Stimulated activated memory B cell treated with anti-CD40 and anti-IgM and Interleukin-4, amounts not matched to agents 10 μg/mL and 1 μg/mL and 100 μg/mL, for 72 hours (primary cell): Measurements from ENCODE around the gene CCND3.

Experiments
- ATAC-seq: fragments of 150-1000 bp; cut with Tn5 transposase; 2 replicates; pipeline ENCODE4 v1.10.0; 2021
- H3K27ac Mint-ChIP-seq: one replicate; pipeline ENCODE4 v1.8.0; 2022; ENCODE audit warnings: mild to moderate bottlenecking, mixed read lengths
- H3K27me3 Mint-ChIP-seq: one replicate; pipeline ENCODE4 v1.8.0; 2022; ENCODE audit warnings: mixed read lengths
- H3K36me3 Mint-ChIP-seq: one replicate; pipeline ENCODE4 v1.8.0; 2022; ENCODE audit warnings: mixed read lengths
- H3K4me1 Mint-ChIP-seq: one replicate; pipeline ENCODE4 v1.8.0; 2022; ENCODE audit warnings: mixed read lengths
- H3K4me3 Mint-ChIP-seq: one replicate; pipeline ENCODE4 v1.8.0; 2022; ENCODE audit warnings: mild to moderate bottlenecking, moderate library complexity, mixed read lengths
- H3K9me3 Mint-ChIP-seq: one replicate; pipeline ENCODE4 v1.8.0; 2022; ENCODE audit warnings: mixed read lengths

Gene CCND3

GRCh38 chr6:41917528-41917927 lies 24.1 kb downstream of the CCND3 start:
- Mint-ChIP-seq H3K27ac (no peak overlapping the region), H3K4me3 (no peak overlapping the region), H3K36me3 (peaks cover 15% of the 10 kb centered on the region), H3K27me3 (no peaks in the 10 kb centered on the region), H3K4me1 (peaks cover 33% of the 10 kb centered on the region), H3K9me3 (no peaks in the 10 kb centered on the region)
- no peak for ATAC-seq

- H3K27ac Mint-ChIP-seq, result no peak overlapping the region
- ATAC-seq, result no peak
- no peaks in the 10 kb centered on the region for H3K9me3 Mint-ChIP-seq
- H3K36me3 Mint-ChIP-seq, result peaks cover 15% of the 10 kb centered on the region
- peaks cover 11% of the 10 kb centered on the region for H3K4me1 Mint-ChIP-seq
- no peaks in the 10 kb centered on the region for H3K27me3 Mint-ChIP-seq
- no peak overlapping the region for H3K4me3 Mint-ChIP-seq
Measured at GRCh38 chr6:41914869-41915530, 26.6 kb downstream of the CCND3 start.

GRCh38 chr6:41914343-41914742 lies 27.3 kb downstream of the CCND3 start:
- peaks cover 15% of the 10 kb centered on the region for H3K36me3 Mint-ChIP-seq
- no peak for ATAC-seq
- no peaks in the 10 kb centered on the region for H3K9me3 Mint-ChIP-seq
- peaks cover 7% of the 10 kb centered on the region for H3K4me1 Mint-ChIP-seq
- H3K27me3 Mint-ChIP-seq, result no peaks in the 10 kb centered on the region
- no peak overlapping the region for H3K4me3 Mint-ChIP-seq
- H3K27ac Mint-ChIP-seq, result no peak overlapping the region

- H3K36me3 Mint-ChIP-seq, result peaks cover 38% of the 10 kb centered on the region
- no peak overlapping the region for H3K4me3 Mint-ChIP-seq
- H3K27me3 Mint-ChIP-seq, result no peaks in the 10 kb centered on the region
- no peaks in the 10 kb centered on the region for H3K9me3 Mint-ChIP-seq
- no peak for ATAC-seq
- peaks cover 7% of the 10 kb centered on the region for H3K4me1 Mint-ChIP-seq
- H3K27ac Mint-ChIP-seq, result no peak overlapping the region
Measured at GRCh38 chr6:41909727-41910126, 31.9 kb downstream of the CCND3 start.

- H3K4me3 Mint-ChIP-seq, result no peak overlapping the region
- H3K9me3 Mint-ChIP-seq, result no peaks in the 10 kb centered on the region
- peaks cover 14% of the 10 kb centered on the region for H3K36me3 Mint-ChIP-seq
- no peaks in the 10 kb centered on the region for H3K4me1 Mint-ChIP-seq
- no peaks in the 10 kb centered on the region for H3K27me3 Mint-ChIP-seq
- ATAC-seq, result no peak
- H3K27ac Mint-ChIP-seq, result no peak overlapping the region
Measured at GRCh38 chr6:41901882-41902519, 39.6 kb downstream of the CCND3 start.

- Mint-ChIP-seq H3K4me1 (peaks cover 7% of the 10 kb centered on the region), H3K27ac (no peak overlapping the region), H3K9me3 (no peaks in the 10 kb centered on the region), H3K36me3 (peaks cover 14% of the 10 kb centered on the region), H3K27me3 (no peaks in the 10 kb centered on the region), H3K4me3 (no peak overlapping the region)
- no peak for ATAC-seq
Measured at GRCh38 chr6:41900861-41901260, 40.7 kb downstream of the CCND3 start.

GRCh38 chr6:41896281-41896680 lies 45.3 kb downstream of the CCND3 start:
- peaks cover 9% of the 10 kb centered on the region for H3K4me1 Mint-ChIP-seq
- no peak for ATAC-seq
- no peak overlapping the region for H3K27ac Mint-ChIP-seq
- H3K27me3 Mint-ChIP-seq, result no peaks in the 10 kb centered on the region
- no peak overlapping the region for H3K4me3 Mint-ChIP-seq
- H3K36me3 Mint-ChIP-seq, result no peaks in the 10 kb centered on the region
- no peaks in the 10 kb centered on the region for H3K9me3 Mint-ChIP-seq

GRCh38 chr6:41895300-41896233 lies 46.0 kb downstream of the CCND3 start, which contains the start of gene USP49:
TSS of gene USP49 (minus strand) at chr6:41895375. CDS start at chr6:41806983, 88,392 bp downstream.
- Mint-ChIP-seq H3K4me1 (peaks cover 9% of the 10 kb centered on the region), H3K4me3 (no peak within 1 kb of the TSS), H3K36me3 (no peaks in the 10 kb centered on the region), H3K27me3 (no peaks in the 10 kb centered on the region), H3K9me3 (no peaks in the 10 kb centered on the region), H3K27ac (no peak within 1 kb of the TSS)
- peak; percentile 98 for ATAC-seq

GRCh38 chr6:41894366-41895299 lies 47.0 kb downstream of the CCND3 start:
- Mint-ChIP-seq H3K27ac (no peak overlapping the region), H3K36me3 (no peaks in the 10 kb centered on the region), H3K27me3 (no peaks in the 10 kb centered on the region), H3K9me3 (no peaks in the 10 kb centered on the region), H3K4me1 (peaks cover 9% of the 10 kb centered on the region), H3K4me3 (no peak overlapping the region)
- peak; percentile 42 for ATAC-seq

GRCh38 chr6:41892921-41893564 lies 48.6 kb downstream of the CCND3 start:
- no peak overlapping the region for H3K27ac Mint-ChIP-seq
- peaks cover 9% of the 10 kb centered on the region for H3K4me1 Mint-ChIP-seq
- no peak for ATAC-seq
- no peak overlapping the region for H3K4me3 Mint-ChIP-seq
- no peaks in the 10 kb centered on the region for H3K9me3 Mint-ChIP-seq
- H3K36me3 Mint-ChIP-seq, result no peaks in the 10 kb centered on the region
- H3K27me3 Mint-ChIP-seq, result no peaks in the 10 kb centered on the region

- Mint-ChIP-seq H3K9me3 (no peaks in the 10 kb centered on the region), H3K36me3 (no peaks in the 10 kb centered on the region), H3K4me1 (no peaks in the 10 kb centered on the region), H3K4me3 (no peak overlapping the region), H3K27me3 (no peaks in the 10 kb centered on the region), H3K27ac (no peak overlapping the region)
- no peak for ATAC-seq
Measured at GRCh38 chr6:41887331-41887751, 54.3 kb downstream of the CCND3 start.

GRCh38 chr6:41885930-41886329 lies 55.7 kb downstream of the CCND3 start:
- Mint-ChIP-seq H3K27ac (no peak overlapping the region), H3K27me3 (no peaks in the 10 kb centered on the region), H3K4me3 (no peak overlapping the region), H3K36me3 (no peaks in the 10 kb centered on the region), H3K9me3 (no peaks in the 10 kb centered on the region), H3K4me1 (no peaks in the 10 kb centered on the region)
- no peak for ATAC-seq

- Mint-ChIP-seq H3K27ac (no peak overlapping the region), H3K4me3 (no peak overlapping the region), H3K36me3 (no peaks in the 10 kb centered on the region), H3K9me3 (no peaks in the 10 kb centered on the region), H3K4me1 (no peaks in the 10 kb centered on the region), H3K27me3 (no peaks in the 10 kb centered on the region)
- no peak for ATAC-seq
Measured at GRCh38 chr6:41884957-41885356, 56.7 kb downstream of the CCND3 start.
